ENCODE results near the gene DPH3. TPM values are rescaled to one million over a fixed set of nuclear protein-coding genes. Genes with fewer than 3 reads are reported as not detected.

Gene DPH3
- total and polyA plus RNA-seq, 9 of the 15 experiments (the other 6 are each of a cell fraction or from before 2014, with no cell fraction given): 15.9 to 131 (median 38.7) TPM

- Histone ChIP-seq H3K9me1 (ENCODE audit: control insufficient read depth, insufficient read depth, low read length) (no peaks in the 10 kb centered on the region), H3K36me3 (ENCODE audit: control insufficient read depth, insufficient read depth, low read length) (no peaks in the 10 kb centered on the region), H3K27ac (ENCODE audit: extremely low read depth, low read depth, low read length) (no peak overlapping the region), H3K4me3 (no peak overlapping the region), H3K4me2 (ENCODE audit: insufficient read depth, low read length) (no peak overlapping the region), H3K27me3 (ENCODE audit: control insufficient read depth in 2 of 2, insufficient read depth in 2 of 2, low read length in 2 of 2) (peaks cover 21 to 45% of the 10 kb centered on the region in 2 experiments), H3K79me2 (ENCODE audit: control insufficient read depth, insufficient read depth, low read length) (no peaks in the 10 kb centered on the region), H3K9ac (ENCODE audit: insufficient read depth in 1 of 2, low read depth in 2 of 2, low read length in 2 of 2) (no peak overlapping the region), H3K9me3 (replicated peaks; ENCODE audit: control insufficient read depth, insufficient read depth, low read depth, low read length) (no peaks in the 10 kb centered on the region), H3K4me1 (replicated peaks in 1 of 2; ENCODE audit: control insufficient read depth in 2 of 2, insufficient read depth in 2 of 2, low read length in 2 of 2) (peaks cover 3 to 4% of the 10 kb centered on the region in 2 experiments; a peak in 3 of 5 replicates), H2AFZ (ENCODE audit: low read depth, low read length) (no peak overlapping the region), H4K20me1 (replicated peaks; ENCODE audit: control insufficient read depth, insufficient read depth, low read length) (0 out of 2 replicates have a peak, but pooled peaks cover 5% of the 10 kb centered on the region)
- TF ChIP-seq HMG20A (CRISPR knock-in tag; conservative IDR thresholded peaks at IDR 0.05): no peak
- no peak for TF ChIP-seq NFYB (IDR thresholded peaks at IDR 0.05; ENCODE audit: extremely low read depth, insufficient read length)
- intact Hi-C loops (cut with micrococcal nuclease) (loop anchor here (2.0 kb wide), 3 partner anchors 67 to 1043 kb away; no protein-coding TSS in a partner anchor), in situ Hi-C loops (cut with MboI) (loop anchor here (5.0 to 10.0 kb wide), 3 partner anchors 201 to 621 kb away; no protein-coding TSS in a partner anchor)
- DNase-seq (ENCODE audit: extremely low read depth in 1 of 4, low spot score in 3 of 4) (no peak), FAIRE-seq (no peak), ATAC-seq (no peak)
- WGBS (ENCODE audit: insufficient coverage, low coverage, missing lambda C conversion rate): 10% methylated on average over 3 of the region's 3 CpGs
- BruUV-seq (replicated peaks): no TSS peak
- ChIA-PET CTCF (ENCODE audit: low intra/inter-chr PET ratio) (interaction anchor here (4.7 kb wide), 1 partner anchor 197 kb away, joined by 31 read pairs; no protein-coding TSS in a partner anchor), POLR2A (interaction anchor here (0.6 to 0.8 kb wide), 3 partner anchors 8 to 293 kb away, joined by 3 to 4 read pairs (median 3); partner anchors contain the start of gene OXNAD1)
These were observed 19.1 kb downstream of the DPH3 start for GRCh38 chr3:16245609-16246008.

GRCh38 chr3:16243706-16244490, 20.8 kb downstream of the DPH3 start:
- peaks cover 3 to 4% of the 10 kb centered on the region in 2 experiments; a peak in 3 of 5 replicates for H3K4me1 ChIP-seq (replicated peaks in 1 of 2; ENCODE audit: control insufficient read depth in 2 of 2, insufficient read depth in 2 of 2, low read length in 2 of 2)
- peaks cover 21 to 49% of the 10 kb centered on the region in 2 experiments for H3K27me3 ChIP-seq (ENCODE audit: control insufficient read depth in 2 of 2, insufficient read depth in 2 of 2, low read length in 2 of 2)
- no peak overlapping the region for H3K9ac ChIP-seq (ENCODE audit: insufficient read depth in 1 of 2, low read depth in 2 of 2, low read length in 2 of 2)
- BruUV-seq (replicated peaks): no TSS peak
- H4K20me1 ChIP-seq (replicated peaks; ENCODE audit: control insufficient read depth, insufficient read depth, low read length): 0 out of 2 replicates have a peak, but pooled peaks cover 3% of the 10 kb centered on the region
- TF ChIP-seq ELK3 (CRISPR knock-in tag; IDR thresholded peaks at IDR 0.05) (no peak), MEIS2 (IDR thresholded peaks at IDR 0.05; ENCODE audit: partially characterized antibody) (peak; percentile 20)
- FAIRE-seq (no peak), DNase-seq (ENCODE audit: extremely low read depth in 1 of 4, low spot score in 3 of 4) (no peak), ATAC-seq (no peak)
- no peaks in the 10 kb centered on the region for H3K79me2 ChIP-seq (ENCODE audit: control insufficient read depth, insufficient read depth, low read length)
- H3K4me2 ChIP-seq (ENCODE audit: insufficient read depth, low read length): no peak overlapping the region
- no peak overlapping the region for H3K27ac ChIP-seq (ENCODE audit: extremely low read depth, low read depth, low read length)
- ChIA-PET CTCF (ENCODE audit: low intra/inter-chr PET ratio) (no interaction called here), POLR2A (interaction anchor here (1.1 kb wide), 1 partner anchor 21 kb away, joined by 6 read pairs; the partner anchor contains the start of genes DPH3 and OXNAD1)
- intact Hi-C loops (cut with micrococcal nuclease): no loop called here
- no peaks in the 10 kb centered on the region for H3K9me3 ChIP-seq (replicated peaks; ENCODE audit: control insufficient read depth, insufficient read depth, low read depth, low read length)
- 2% methylated on average over 9 of the region's 9 CpGs for WGBS (ENCODE audit: insufficient coverage, low coverage, missing lambda C conversion rate)
- in situ Hi-C loops (cut with MboI): loop anchor here (10.0 kb wide), 2 partner anchors 199 to 619 kb away; no protein-coding TSS in a partner anchor
- H3K9me1 ChIP-seq (ENCODE audit: control insufficient read depth, insufficient read depth, low read length): no peaks in the 10 kb centered on the region
- no peak overlapping the region for H2AFZ ChIP-seq (ENCODE audit: low read depth, low read length)
- H3K4me3 ChIP-seq: no peak overlapping the region
- H3K36me3 ChIP-seq (ENCODE audit: control insufficient read depth, insufficient read depth, low read length): no peaks in the 10 kb centered on the region

Data from K562 (cell line).